Keratinocyte (primary cell): Measurements from ENCODE around the gene CHMP4B. TPM values are rescaled to one million over a fixed set of nuclear protein-coding genes. Genes with fewer than 3 reads are reported as not detected.

Experiments
- DNase-seq: peaks from one replicate; pipeline ENCODE4 v3.0.0-alpha.2; 2011; ENCODE audit warnings: low read depth, missing footprints, low spot score
- FAIRE-seq: peaks from 2 replicates; lab custom pipeline; 2011; peaks lifted over from hg19 to GRCh38; lab: Jason Lieb, UNC
- H2AFZ ChIP-seq: 2 replicates; pipeline ENCODE4 v1.6.0; 2012; ENCODE audit warnings: low read length, control low read depth, inconsistent platforms; ENCODE audit not compliant: control insufficient read depth
- H3K27ac ChIP-seq: 2 replicates; pipeline ENCODE4 v1.5.1; 2011; ENCODE audit warnings: low read length; ENCODE audit not compliant: control insufficient read depth, insufficient read depth
- H3K27me3 ChIP-seq: 3 replicates; pipeline ENCODE4 v1.6.0; 2011; ENCODE audit warnings: low read length; ENCODE audit not compliant: control insufficient read depth, insufficient read depth; ENCODE audit errors: extremely low read depth
- H3K36me3 ChIP-seq, 2 experiments: 2 replicates in 1 of 2; 3 replicates in 1 of 2; pipeline ENCODE4 v1.5.1; 2011; ENCODE audit warnings: low read length in 2 of 2, mild to moderate bottlenecking in 1 of 2; ENCODE audit not compliant: control insufficient read depth in 2 of 2, insufficient read depth in 2 of 2; ENCODE audit errors: extremely low read depth in 1 of 2
- H3K4me1 ChIP-seq: 3 replicates; pipeline ENCODE4 v1.5.1; 2011; ENCODE audit warnings: low read length; ENCODE audit not compliant: control insufficient read depth, insufficient read depth; ENCODE audit errors: extremely low read depth
- H3K4me2 ChIP-seq: 3 replicates; pipeline ENCODE4 v1.6.0; 2011; ENCODE audit warnings: low read depth, low read length; ENCODE audit not compliant: control insufficient read depth, insufficient read depth; ENCODE audit errors: extremely low read depth
- H3K4me3 ChIP-seq, 3 experiments: fragments of 200-600 bp in 1 of 3; sonication (generic) in 1 of 3; 2 replicates in 2 of 3; 3 replicates in 1 of 3; pipeline ENCODE4 v1.5.1; 2011 to 2016; ENCODE audit warnings: low read length in 3 of 3, mild to moderate bottlenecking in 3 of 3, control low read depth in 2 of 3, inconsistent platforms in 1 of 3, low read depth in 1 of 3, mixed read lengths in 1 of 3, mixed run types in 1 of 3, moderate library complexity in 1 of 3; ENCODE audit not compliant: control insufficient read depth in 2 of 3, insufficient read depth in 2 of 3; ENCODE audit errors: extremely low read depth in 1 of 3
- H3K79me2 ChIP-seq: 2 replicates; pipeline ENCODE4 v1.6.0; 2012; ENCODE audit warnings: low read length; ENCODE audit not compliant: control insufficient read depth, insufficient read depth
- H3K9ac ChIP-seq: 3 replicates; pipeline ENCODE4 v1.6.0; 2011; ENCODE audit warnings: low read length; ENCODE audit not compliant: control insufficient read depth, insufficient read depth; ENCODE audit errors: extremely low read depth
- H3K9me1 ChIP-seq: 3 replicates; pipeline ENCODE4 v1.6.0; 2011; ENCODE audit warnings: low read length; ENCODE audit not compliant: control insufficient read depth, insufficient read depth; ENCODE audit errors: extremely low read depth
- H3K9me3 ChIP-seq: 2 replicates; pipeline ENCODE4 v1.5.1; 2012; ENCODE audit warnings: low read depth, low read length; ENCODE audit not compliant: control insufficient read depth
- H4K20me1 ChIP-seq: 3 replicates; pipeline ENCODE4 v1.6.0; 2011; ENCODE audit warnings: low read length; ENCODE audit not compliant: control insufficient read depth, insufficient read depth; ENCODE audit errors: extremely low read depth
- CTCF ChIP-seq, 3 experiments: IDR thresholded peaks in 1 of 3; conservative IDR thresholded peaks in 1 of 3; optimal IDR thresholded peaks in 1 of 3; 2 replicates in 2 of 3; 3 replicates in 1 of 3; pipeline versions ENCODE3 to v1.5.1; 2011; ENCODE audit warnings: low read length in 3 of 3, mild to moderate bottlenecking in 3 of 3, moderate library complexity in 2 of 3, control low read depth in 1 of 3, inconsistent platforms in 1 of 3; ENCODE audit not compliant: insufficient read depth in 2 of 3; ENCODE audit errors: extremely low read depth in 1 of 3
- EZH2 ChIP-seq: IDR thresholded peaks from one replicate; pipeline ENCODE4 v1.6.1; 2012; ENCODE audit warnings: inconsistent platforms, mild to moderate bottlenecking, low read length, moderate library complexity
- dilution Hi-C: fragments of 300-500 bp; cut with MboI; formaldehyde crosslinking; loops from one replicate; pipeline ENCODE4 v1.7.0; 2020; ENCODE audit warnings: low sequenced_read_pairs; ENCODE audit not compliant: extremely low pct_ligation_motif_present
- polyA plus RNA-seq, 5 experiments: library from polyadenylated mRNA; depleted of rRNA in 3 of 5; stranded (reverse) in 3 of 5; stranded (forward) in 1 of 5; unstranded in 1 of 5; fragments of >200 nt; gene quantifications; 1 replicate in 1 of 5; 2 replicates in 3 of 5; 3 replicates in 1 of 5; pipeline versions ENCODE4 v1.2.1 to v1.2.3, GENCODE V29; 2011 to 2012; ENCODE audit warnings: missing spikeins in 2 of 5, low read depth in 1 of 5, low replicate concordance in 1 of 5

The CHMP4B gene
- polyA plus RNA-seq, 1 donor (not counting 4 experiments of a cell fraction or from before 2014, with no cell fraction given), result 72.2 TPM

GRCh38 chr20:33902011-33902410 lies 90.9 kb downstream of the CHMP4B start:
- no peaks in the 10 kb centered on the region for H3K79me2 ChIP-seq

More at GRCh38 chr20:33902011-33902410, 90.9 kb downstream of the CHMP4B start:
- dilution Hi-C loops, result no loop called here
- Histone ChIP-seq H4K20me1 (no peaks in the 10 kb centered on the region), H3K4me2 (no peak overlapping the region), H2AFZ (no peak overlapping the region), H3K4me3 (no peak overlapping the region), H3K4me1 (no peaks in the 10 kb centered on the region), H3K9me1 (no peaks in the 10 kb centered on the region), H3K36me3 (no peaks in the 10 kb centered on the region), H3K9ac (no peak overlapping the region), H3K27ac (no peak overlapping the region), H3K9me3 (no peaks in the 10 kb centered on the region), H3K27me3 (peaks cover 5% of the 10 kb centered on the region)
- no peak for DNase-seq
- no peak for FAIRE-seq
- TF ChIP-seq CTCF (optimal IDR thresholded peaks at IDR 0.05 in 1 of 3, IDR thresholded peaks at IDR 0.05 in 1 of 3, conservative IDR thresholded peaks at IDR 0.05 in 1 of 3; ENCODE audit: extremely low read depth in 1 of 3, insufficient read depth in 2 of 3, low read length in 3 of 3) (no peak), EZH2 (no peak)

Other genes with a start within 250 kb of the CHMP4B start
- 0.02 to 0.03 TPM in 2 of 3 replicates, not detected in the other for gene C20orf144, start 149.0 kb upstream of the CHMP4B start, polyA plus RNA-seq
- gene ACTL10, start 144.4 kb upstream of the CHMP4B start, polyA plus RNA-seq, result 0.28 to 0.50 TPM (median 0.48 TPM) in 3 replicates
- gene NECAB3, start 136.9 kb upstream of the CHMP4B start, polyA plus RNA-seq, result 3.8 to 10.3 TPM (median 4.6 TPM) in 3 replicates
- gene E2F1, start 125.0 kb upstream of the CHMP4B start, polyA plus RNA-seq, result 1.3 to 3.4 TPM (median 2.8 TPM) in 3 replicates
- 3.2 to 6.3 TPM (median 6.1 TPM) in 3 replicates for gene PXMP4, start 91.0 kb upstream of the CHMP4B start, polyA plus RNA-seq
- gene ZNF341, start 79.4 kb upstream of the CHMP4B start, polyA plus RNA-seq, result 1.7 to 3.2 TPM (median 2.5 TPM) in 3 replicates
- gene RALY, start 182.6 kb downstream of the CHMP4B start, polyA plus RNA-seq, result 107 to 118 TPM (median 118 TPM) in 3 replicates